Vagina (tissue), 2 donors: Measurements from ENCODE around the gene MON2.

Experiments
- CTCF ChIP-seq, 3 experiments: fragments of 450-650 bp in 2 of 3; fragments of 200-600 bp in 1 of 3; sonication (generic) in 1 of 3; IDR thresholded peaks; one replicate each; pipeline ENCODE4 v1.5.1; 2017 to 2019; ENCODE audit warnings: antibody characterized with exemption in 3 of 3, mild to moderate bottlenecking in 2 of 3, moderate library complexity in 2 of 3
- POLR2A ChIP-seq, 2 donors: fragments of 450-650 bp; IDR thresholded peaks; one replicate each; pipeline ENCODE4 v1.6.1; 2017; ENCODE audit warnings: antibody characterized with exemption in 2 of 2, mild to moderate bottlenecking in 2 of 2, moderate library complexity in 2 of 2
- POLR2AphosphoS5 ChIP-seq, 2 donors: sonication (generic); formaldehyde crosslinking; IDR thresholded peaks; one replicate each; pipeline ENCODE4 v1.9.0; 2017; ENCODE audit warnings: antibody characterized with exemption in 2 of 2, mild to moderate bottlenecking in 2 of 2, low read depth in 1 of 2; ENCODE audit not compliant: insufficient read depth in 1 of 2

GRCh38 chr12:62635649-62636048 lies 169.0 kb downstream of the MON2 start:
- no peak for TF ChIP-seq CTCF (IDR thresholded peaks at IDR 0.05)
- no peak for TF ChIP-seq POLR2A (IDR thresholded peaks at IDR 0.05)
- no peak for TF ChIP-seq POLR2AphosphoS5 (IDR thresholded peaks at IDR 0.05; ENCODE audit: insufficient read depth in 1 of 2, low read depth in 1 of 2)
